Fibroblast of skin of abdomen (primary cell): ENCODE data around the gene PTPRD.

Experiments used
- DNase-seq: peaks from one replicate; pipeline ENCODE4 v3.0.0-alpha.2; 2013

PTPRD gene

GRCh38 chr9:8815931-8816330 lies 1796.9 kb downstream of the PTPRD start:
- no peak for DNase-seq

GRCh38 chr9:8815219-8815618 lies 1797.6 kb downstream of the PTPRD start:
- DNase-seq = no peak

GRCh38 chr9:8812888-8813287 lies 1799.9 kb downstream of the PTPRD start:
- no peak for DNase-seq

DNA sequence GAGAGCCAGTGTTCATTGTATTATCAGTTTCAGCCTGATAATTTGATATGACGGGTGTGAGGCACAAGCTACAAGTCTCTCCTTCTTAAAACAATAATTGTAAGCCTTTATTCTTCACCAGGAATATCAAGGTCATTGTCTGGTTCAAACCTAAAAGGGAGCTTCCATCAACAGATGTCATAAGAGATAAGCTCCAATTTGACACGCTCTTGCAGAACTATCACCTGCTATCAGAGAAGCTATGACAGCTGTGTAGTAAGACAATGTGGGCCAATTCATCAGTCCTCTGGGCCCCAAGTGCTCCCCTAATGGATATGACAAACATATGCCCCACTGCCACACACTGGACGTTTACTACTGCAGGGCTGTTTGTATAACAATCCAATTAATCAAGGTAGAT lies 1803.1 kb downstream of the PTPRD start:
- DNase-seq = no peak

- no peak for DNase-seq
Measured at GRCh38 chr9:8806150-8806549, 1806.7 kb downstream of the PTPRD start.

DNA sequence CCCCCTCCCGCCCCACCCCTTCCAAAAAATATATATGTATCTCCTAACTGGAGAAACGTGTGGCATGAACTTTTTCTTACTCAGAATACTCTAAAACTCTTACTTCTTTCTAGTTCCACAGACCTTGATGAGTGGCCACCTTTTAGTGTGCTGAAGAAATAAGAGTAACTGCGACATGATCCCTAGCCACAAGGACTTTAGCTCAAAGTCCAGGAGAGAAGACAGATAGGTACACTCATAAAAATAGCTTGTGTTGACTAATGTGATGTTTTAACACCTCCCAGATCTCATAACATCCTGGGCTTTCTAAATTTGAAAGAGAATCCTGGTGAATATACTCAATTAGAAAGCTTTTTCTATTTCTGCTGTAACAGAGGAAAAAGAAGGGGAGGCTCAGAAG lies 1808.2 kb downstream of the PTPRD start:
- DNase-seq = no peak

GRCh38 chr9:8802242-8802641 lies 1810.6 kb downstream of the PTPRD start:
- DNase-seq = no peak

DNA sequence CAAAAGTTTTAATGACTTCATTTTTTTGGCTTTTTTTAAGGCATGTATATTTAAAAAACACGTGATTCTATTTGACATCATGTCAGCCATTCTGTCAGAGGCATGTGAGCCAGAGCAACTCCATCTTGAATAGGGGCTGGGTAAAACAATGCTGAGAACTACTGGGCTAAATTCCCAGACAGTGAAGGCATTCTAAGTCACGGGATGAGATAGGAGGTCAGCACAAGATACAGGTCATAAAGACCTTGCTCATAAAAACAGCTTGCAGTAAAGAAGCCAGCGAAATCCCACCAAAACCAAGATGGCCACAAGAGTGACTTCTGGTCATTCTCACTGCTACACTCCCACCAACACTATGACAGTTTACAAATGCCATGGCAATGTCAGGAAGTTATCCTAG lies 1812.6 kb downstream of the PTPRD start:
- no peak for DNase-seq

GRCh38 chr9:8799615-8800014 lies 1813.2 kb downstream of the PTPRD start:
- DNase-seq = no peak

DNA sequence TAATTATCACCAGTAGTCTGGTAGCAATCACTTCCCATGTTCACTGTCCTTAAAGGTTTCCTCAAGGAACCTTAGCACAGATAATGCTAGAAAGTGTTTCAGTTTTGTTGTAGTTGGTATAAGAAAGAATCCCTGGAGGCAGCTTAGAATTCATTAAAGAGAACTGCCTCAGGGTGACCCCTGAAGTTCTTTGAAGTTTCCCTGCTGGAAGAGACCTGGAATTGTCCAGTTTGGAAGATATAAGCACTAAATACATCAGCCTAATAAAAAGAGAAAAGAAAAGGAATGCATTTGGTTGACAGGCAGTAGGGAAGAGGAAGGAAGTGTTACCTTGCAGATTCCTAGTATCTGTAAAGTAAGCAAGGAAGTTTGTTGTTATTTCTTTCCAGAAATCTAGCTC lies 1813.6 kb downstream of the PTPRD start:
- no peak for DNase-seq

- no peak for DNase-seq
Measured at GRCh38 chr9:8784838-8785237, 1828.0 kb downstream of the PTPRD start.

DNA sequence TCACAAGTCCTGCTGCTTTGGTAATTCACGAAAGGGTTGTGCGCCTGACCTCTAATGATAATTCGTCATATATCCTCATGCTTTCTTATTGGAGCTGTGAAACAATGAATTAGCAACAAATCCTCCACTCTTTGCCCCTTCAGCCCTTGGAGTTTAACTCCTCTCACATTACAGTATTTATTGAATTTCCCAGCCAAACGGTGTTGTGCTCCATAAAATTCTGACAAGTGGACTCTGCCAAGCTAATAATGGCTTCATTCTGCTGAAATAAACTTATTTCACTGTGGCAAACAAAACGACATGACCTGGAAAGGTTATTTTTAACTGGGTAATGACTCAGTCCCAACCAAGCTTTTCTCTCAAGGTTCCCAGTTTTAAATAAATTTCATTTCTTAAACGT lies 1828.9 kb downstream of the PTPRD start:
- no peak for DNase-seq

GRCh38 chr9:8782237-8782636 lies 1830.6 kb downstream of the PTPRD start:
- no peak for DNase-seq

GRCh38 chr9:8781458-8781857 lies 1831.3 kb downstream of the PTPRD start:
- DNase-seq = no peak

DNA sequence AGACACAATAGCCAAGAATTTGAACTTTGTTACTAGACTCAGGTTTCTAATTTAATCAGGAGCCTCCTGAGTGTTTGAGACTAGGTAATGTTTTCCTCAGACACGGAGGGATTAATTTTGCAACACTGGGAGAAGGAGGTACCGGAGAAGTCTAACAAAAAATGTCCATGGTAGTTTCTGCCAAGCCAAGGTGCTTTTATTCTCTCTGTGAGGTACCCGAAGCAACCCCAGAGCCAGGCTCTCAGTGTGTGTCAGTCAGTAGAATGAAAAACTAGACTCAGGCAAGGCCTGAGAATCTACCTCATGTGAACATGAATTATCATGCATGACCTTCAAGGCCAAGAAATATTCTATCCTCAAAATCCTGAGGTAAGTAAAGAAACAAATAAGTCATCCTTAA lies 1832.4 kb downstream of the PTPRD start:
- no peak for DNase-seq

- DNase-seq = no peak
Measured at GRCh38 chr9:8779478-8779877, 1833.3 kb downstream of the PTPRD start.

- DNase-seq = no peak
Measured at GRCh38 chr9:8778356-8778755, 1834.4 kb downstream of the PTPRD start.

- no peak for DNase-seq
Measured at GRCh38 chr9:8772302-8772701, 1840.5 kb downstream of the PTPRD start.

DNA sequence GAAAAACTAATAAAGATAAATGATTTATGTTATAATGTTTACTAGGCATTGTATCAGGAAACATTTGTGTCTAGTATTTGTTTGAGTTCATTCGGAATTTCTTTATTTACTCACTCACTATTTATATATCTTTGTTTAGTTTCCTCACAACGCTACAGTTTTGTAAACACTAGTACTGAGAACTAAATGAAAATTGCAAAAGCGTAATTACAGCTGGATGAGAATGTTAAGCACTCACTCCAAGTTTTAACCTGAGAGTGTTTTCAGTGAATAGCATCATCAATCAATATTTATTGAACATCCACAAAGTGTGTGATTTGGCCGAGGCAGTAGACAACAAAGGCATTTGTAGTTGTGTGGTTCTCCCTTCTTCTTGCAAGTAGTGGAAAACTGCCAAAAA lies 1843.6 kb downstream of the PTPRD start:
- no peak for DNase-seq

- DNase-seq = peak; percentile 48
Measured at GRCh38 chr9:8766096-8766495, 1846.7 kb downstream of the PTPRD start.

DNA sequence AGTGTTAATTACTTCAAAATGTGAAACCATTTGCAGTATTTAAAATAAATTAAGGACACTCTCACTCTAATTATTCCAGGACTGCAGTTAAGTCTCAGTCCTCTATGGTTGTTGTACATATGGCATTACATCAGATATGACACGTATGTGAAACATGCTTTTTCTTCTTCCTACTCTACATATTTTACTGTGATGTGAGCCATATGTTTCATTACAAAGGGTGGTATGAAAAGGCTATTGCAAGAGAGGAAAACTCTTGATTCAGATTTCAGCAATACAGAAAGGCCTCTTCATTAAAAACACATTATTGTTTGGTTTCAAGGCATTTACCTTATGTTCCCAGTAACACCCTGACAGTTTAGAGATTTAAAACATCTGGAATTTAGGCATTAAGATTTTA lies 1848.8 kb downstream of the PTPRD start:
- peak; percentile 90 for DNase-seq

- no peak for DNase-seq
Measured at GRCh38 chr9:8762479-8763085, 1850.2 kb downstream of the PTPRD start.

DNA sequence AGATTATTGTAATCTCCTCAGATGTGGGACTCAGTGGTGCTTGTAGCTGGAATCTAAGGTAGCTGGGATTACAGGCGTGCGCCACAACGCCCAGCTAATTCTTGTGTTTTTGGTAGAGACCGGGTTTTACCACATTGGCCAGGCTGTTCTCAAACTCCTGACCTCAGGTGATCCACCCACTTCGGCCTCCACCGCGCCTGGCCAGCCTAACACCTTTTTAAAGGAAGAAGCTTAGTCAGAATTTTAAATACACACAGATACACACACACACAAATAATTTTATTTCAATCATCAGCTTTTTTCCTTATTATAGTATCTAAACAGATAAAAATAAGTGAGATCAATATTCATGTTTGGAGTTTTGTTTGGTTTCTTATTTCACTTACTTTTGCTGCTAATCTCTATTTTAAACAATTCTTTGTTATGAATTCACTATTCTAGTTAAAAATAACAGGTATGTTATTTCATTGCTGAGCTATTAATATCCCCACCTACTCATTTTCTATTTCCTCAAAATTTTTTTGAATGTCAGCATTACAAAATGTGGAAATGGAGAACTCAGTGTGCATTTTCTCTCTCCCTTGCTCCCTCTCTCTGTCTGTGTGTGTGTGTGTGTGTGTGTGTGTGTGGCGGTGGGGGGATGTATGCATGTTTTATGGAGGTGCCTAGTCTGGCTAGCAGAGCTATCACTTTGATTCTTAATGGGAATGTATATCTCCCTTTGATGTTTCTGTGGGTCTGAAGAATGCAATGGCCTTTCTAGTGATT lies 1852.6 kb downstream of the PTPRD start:
- DNase-seq = no peak

DNA sequence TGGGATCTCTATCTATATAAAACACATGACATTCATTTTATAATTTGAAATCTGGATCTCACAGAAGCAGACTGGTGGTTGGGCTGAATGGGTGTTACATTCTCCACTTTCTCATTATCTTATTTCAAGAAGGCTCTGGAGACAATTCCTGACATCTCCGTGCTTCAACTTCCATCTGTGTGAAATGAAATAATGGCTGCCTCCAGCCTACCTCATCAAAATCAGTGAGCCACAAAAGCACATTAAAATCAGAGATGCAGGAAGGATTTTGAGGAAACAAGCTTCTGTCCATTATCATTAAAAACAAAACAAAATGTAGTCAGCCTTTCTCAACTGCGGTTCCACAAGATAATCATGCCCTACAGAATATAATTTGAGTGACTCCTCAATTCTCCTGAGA lies 1854.9 kb downstream of the PTPRD start:
- no peak for DNase-seq

GRCh38 chr9:8754751-8755150 lies 1858.1 kb downstream of the PTPRD start:
- DNase-seq = no peak
